Measurements from ENCODE around the gene CADM4. TPM values are rescaled to one million over a fixed set of nuclear protein-coding genes. Genes with fewer than 3 reads are reported as not detected.

Gene CADM4
- polyA plus RNA-seq, 1 of the 3 experiments (the other 2 are of a cell fraction) = 28.9 TPM

DNA sequence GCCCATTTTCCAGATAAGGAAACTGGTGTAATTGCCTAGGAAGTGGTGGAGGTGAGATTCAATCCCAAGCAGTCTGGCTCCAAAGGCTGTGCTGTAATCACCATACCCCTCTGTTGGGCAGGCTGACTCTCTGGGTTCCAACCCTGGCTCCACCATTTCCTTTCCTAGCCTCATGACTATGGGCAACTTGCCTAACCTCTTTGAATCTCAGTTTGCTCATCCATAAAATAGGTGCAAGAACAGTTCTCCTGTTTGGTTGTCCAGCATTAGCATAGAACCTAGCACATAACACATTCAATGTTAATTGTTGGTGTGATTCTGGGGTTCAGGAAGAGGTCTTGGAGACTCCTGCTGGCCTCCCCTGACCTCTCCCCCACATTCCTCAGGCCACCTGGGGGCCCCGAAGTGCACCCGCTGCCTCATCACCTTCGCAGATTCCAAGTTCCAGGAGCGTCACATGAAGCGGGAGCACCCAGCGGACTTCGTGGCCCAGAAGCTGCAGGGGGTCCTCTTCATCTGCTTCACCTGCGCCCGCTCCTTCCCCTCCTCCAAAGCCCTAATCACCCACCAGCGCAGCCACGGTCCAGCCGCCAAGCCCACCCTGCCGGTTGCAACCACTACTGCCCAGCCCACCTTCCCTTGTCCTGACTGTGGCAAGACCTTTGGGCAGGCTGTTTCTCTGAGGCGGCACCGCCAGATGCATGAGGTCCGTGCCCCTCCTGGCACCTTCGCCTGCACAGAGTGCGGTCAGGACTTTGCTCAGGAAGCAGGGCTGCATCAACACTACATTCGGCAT lies 41.0 kb downstream of the CADM4 start:
- H3K4me3 ChIP-seq (ENCODE audit: low read depth in 2 of 2, low read length in 1 of 2) = no peak overlapping the region
- WGBS (ENCODE audit: low lambda C conversion rate) = 93% methylated on average over 19 of the region's 19 CpGs
- no peaks in the 10 kb centered on the region for H3K9me2 ChIP-seq
- no peak overlapping the region for H3K27ac ChIP-seq (ENCODE audit: low read depth in 2 of 2, low read length in 1 of 2)
- ChIA-PET POLR2A (no interaction called here), CTCF (interaction anchor here (0.7 to 6.6 kb wide), 3 partner anchors 43 to 176 kb away, joined by 3 to 104 read pairs (median 5); no protein-coding TSS in a partner anchor)
- TF ChIP-seq, protein P1, sequence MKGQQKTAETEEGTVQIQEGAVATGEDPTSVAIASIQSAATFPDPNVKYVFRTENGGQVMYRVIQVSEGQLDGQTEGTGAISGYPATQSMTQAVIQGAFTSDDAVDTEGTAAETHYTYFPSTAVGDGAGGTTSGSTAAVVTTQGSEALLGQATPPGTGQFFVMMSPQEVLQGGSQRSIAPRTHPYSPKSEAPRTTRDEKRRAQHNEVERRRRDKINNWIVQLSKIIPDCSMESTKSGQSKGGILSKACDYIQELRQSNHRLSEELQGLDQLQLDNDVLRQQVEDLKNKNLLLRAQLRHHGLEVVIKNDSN (IDR thresholded peaks at IDR 0.05; ENCODE audit: borderline replicate concordance, low read depth) = no peak
- H4K20me1 ChIP-seq (ENCODE audit: insufficient read depth) = peaks cover 9% of the 10 kb centered on the region; the same call in 1 of the 2 replicates
- H3K4me2 ChIP-seq = no peak overlapping the region; the same call in 1 of the 2 replicates
- H3K36me3 ChIP-seq (replicated peaks in 1 of 2; ENCODE audit: control insufficient read depth in 1 of 2, insufficient read depth in 2 of 2, low read length in 1 of 2) = peaks cover 12 to 29% of the 10 kb centered on the region in 2 experiments
- peaks cover 30% of the 10 kb centered on the region for H3F3A ChIP-seq (replicated peaks; ENCODE audit: insufficient read depth)
- H2AFZ ChIP-seq (ENCODE audit: low read depth) = no peak overlapping the region
- H3K4me1 ChIP-seq (ENCODE audit: control insufficient read depth in 1 of 2, insufficient read depth in 2 of 2, low read depth in 1 of 2, low read length in 1 of 2) = peaks cover 8 to 21% of the 10 kb centered on the region in 2 experiments; a peak in 2 of 4 replicates
- DNase-seq = no peak
- H3K9ac ChIP-seq = no peak overlapping the region
- H3K27me3 ChIP-seq (ENCODE audit: insufficient read depth) = no peaks in the 10 kb centered on the region
- no peaks in the 10 kb centered on the region for H3K9me3 ChIP-seq
- peaks cover 66% of the 10 kb centered on the region for H3K79me2 ChIP-seq (ENCODE audit: insufficient read depth)

DNA sequence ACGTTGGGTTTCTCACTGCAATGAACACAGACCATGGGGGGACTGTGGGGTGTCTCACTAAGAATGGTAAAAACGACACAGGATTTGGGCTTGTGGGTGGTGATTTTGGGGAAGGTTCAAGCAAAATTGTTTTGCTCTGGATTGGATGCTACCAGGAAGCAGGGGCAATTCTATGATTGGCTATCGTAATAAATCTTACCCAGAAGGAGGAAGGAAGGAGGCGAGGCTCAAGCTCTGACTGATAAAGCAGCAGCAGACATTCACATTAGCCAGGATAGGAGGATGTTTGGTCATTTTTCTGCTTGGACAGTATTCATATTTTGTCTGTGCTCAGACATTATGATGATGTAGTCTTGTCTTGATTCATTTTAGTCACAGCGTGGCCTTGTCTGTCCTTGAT lies 41.8 kb downstream of the CADM4 start:
- Histone ChIP-seq H3K4me1 (ENCODE audit: control insufficient read depth in 1 of 2, insufficient read depth in 2 of 2, low read depth in 1 of 2, low read length in 1 of 2) (peaks cover 8 to 22% of the 10 kb centered on the region in 2 experiments; a peak in 2 of 4 replicates), H3K9ac (peak overlapping the region; percentile 94), H3K27ac (ENCODE audit: low read depth in 2 of 2, low read length in 1 of 2) (no peak overlapping the region), H3K79me2 (ENCODE audit: insufficient read depth) (peaks cover 68% of the 10 kb centered on the region), H3K27me3 (ENCODE audit: insufficient read depth) (no peaks in the 10 kb centered on the region), H3K36me3 (replicated peaks in 1 of 2; ENCODE audit: control insufficient read depth in 1 of 2, insufficient read depth in 2 of 2, low read length in 1 of 2) (peaks cover 18 to 29% of the 10 kb centered on the region in 2 experiments), H3K9me2 (no peaks in the 10 kb centered on the region), H3K4me2 (peak overlapping the region; percentile 99), H4K20me1 (ENCODE audit: insufficient read depth) (peaks cover 9% of the 10 kb centered on the region; the same call in 1 of the 2 replicates), H3F3A (replicated peaks; ENCODE audit: insufficient read depth) (peaks cover 28% of the 10 kb centered on the region), H3K4me3 (ENCODE audit: low read depth in 2 of 2, low read length in 1 of 2) (peak overlapping the region in 1 of 2 experiments; percentile 80; a peak in 3 of 4 replicates), H2AFZ (ENCODE audit: low read depth) (no peak overlapping the region), H3K9me3 (no peaks in the 10 kb centered on the region)
- 67% methylated on average over 5 of the region's 5 CpGs for WGBS (ENCODE audit: low lambda C conversion rate)
- no peak for DNase-seq
- CTCF ChIA-PET = interaction anchor here (0.9 to 6.6 kb wide), 3 partner anchors 8 to 62 kb away, joined by 3 to 104 read pairs (median 3); no protein-coding TSS in a partner anchor
- POLR2A ChIA-PET = interaction anchor here (0.6 kb wide), 1 partner anchor 75 kb away, joined by 5 read pairs; no protein-coding TSS in a partner anchor
- no peak for TF ChIP-seq MXI1 (IDR thresholded peaks at IDR 0.05; ENCODE audit: low read depth, low read length)
- TF ChIP-seq FOXJ3 (CRISPR knock-in tag; IDR thresholded peaks at IDR 0.05) = no peak
- TF ChIP-seq, protein P2, sequence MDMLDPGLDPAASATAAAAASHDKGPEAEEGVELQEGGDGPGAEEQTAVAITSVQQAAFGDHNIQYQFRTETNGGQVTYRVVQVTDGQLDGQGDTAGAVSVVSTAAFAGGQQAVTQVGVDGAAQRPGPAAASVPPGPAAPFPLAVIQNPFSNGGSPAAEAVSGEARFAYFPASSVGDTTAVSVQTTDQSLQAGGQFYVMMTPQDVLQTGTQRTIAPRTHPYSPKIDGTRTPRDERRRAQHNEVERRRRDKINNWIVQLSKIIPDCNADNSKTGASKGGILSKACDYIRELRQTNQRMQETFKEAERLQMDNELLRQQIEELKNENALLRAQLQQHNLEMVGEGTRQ (IDR thresholded peaks at IDR 0.05; ENCODE audit: borderline replicate concordance, low read depth, low read length) = no peak
- TF ChIP-seq, protein P3, sequence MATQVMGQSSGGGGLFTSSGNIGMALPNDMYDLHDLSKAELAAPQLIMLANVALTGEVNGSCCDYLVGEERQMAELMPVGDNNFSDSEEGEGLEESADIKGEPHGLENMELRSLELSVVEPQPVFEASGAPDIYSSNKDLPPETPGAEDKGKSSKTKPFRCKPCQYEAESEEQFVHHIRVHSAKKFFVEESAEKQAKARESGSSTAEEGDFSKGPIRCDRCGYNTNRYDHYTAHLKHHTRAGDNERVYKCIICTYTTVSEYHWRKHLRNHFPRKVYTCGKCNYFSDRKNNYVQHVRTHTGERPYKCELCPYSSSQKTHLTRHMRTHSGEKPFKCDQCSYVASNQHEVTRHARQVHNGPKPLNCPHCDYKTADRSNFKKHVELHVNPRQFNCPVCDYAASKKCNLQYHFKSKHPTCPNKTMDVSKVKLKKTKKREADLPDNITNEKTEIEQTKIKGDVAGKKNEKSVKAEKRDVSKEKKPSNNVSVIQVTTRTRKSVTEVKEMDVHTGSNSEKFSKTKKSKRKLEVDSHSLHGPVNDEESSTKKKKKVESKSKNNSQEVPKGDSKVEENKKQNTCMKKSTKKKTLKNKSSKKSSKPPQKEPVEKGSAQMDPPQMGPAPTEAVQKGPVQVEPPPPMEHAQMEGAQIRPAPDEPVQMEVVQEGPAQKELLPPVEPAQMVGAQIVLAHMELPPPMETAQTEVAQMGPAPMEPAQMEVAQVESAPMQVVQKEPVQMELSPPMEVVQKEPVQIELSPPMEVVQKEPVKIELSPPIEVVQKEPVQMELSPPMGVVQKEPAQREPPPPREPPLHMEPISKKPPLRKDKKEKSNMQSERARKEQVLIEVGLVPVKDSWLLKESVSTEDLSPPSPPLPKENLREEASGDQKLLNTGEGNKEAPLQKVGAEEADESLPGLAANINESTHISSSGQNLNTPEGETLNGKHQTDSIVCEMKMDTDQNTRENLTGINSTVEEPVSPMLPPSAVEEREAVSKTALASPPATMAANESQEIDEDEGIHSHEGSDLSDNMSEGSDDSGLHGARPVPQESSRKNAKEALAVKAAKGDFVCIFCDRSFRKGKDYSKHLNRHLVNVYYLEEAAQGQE (IDR thresholded peaks at IDR 0.05; ENCODE audit: low read depth, low read length) = no peak
- TF ChIP-seq YY1 (IDR thresholded peaks at IDR 0.05; ENCODE audit: low read depth) = no peak
- no peak for TF ChIP-seq GABPA (IDR thresholded peaks at IDR 0.05; ENCODE audit: low read depth)
- TF ChIP-seq RCOR1 (IDR thresholded peaks at IDR 0.05; ENCODE audit: low read length) = no peak
- TF ChIP-seq FOXM1 (IDR thresholded peaks at IDR 0.05; ENCODE audit: low read depth) = no peak
- TF ChIP-seq, protein P4, sequence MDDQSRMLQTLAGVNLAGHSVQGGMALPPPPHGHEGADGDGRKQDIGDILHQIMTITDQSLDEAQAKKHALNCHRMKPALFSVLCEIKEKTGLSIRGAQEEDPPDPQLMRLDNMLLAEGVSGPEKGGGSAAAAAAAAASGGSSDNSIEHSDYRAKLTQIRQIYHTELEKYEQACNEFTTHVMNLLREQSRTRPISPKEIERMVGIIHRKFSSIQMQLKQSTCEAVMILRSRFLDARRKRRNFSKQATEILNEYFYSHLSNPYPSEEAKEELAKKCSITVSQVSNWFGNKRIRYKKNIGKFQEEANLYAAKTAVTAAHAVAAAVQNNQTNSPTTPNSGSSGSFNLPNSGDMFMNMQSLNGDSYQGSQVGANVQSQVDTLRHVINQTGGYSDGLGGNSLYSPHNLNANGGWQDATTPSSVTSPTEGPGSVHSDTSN (IDR thresholded peaks at IDR 0.05) = no peak
- no peak for TF ChIP-seq SMC3 (IDR thresholded peaks at IDR 0.05; ENCODE audit: low read depth, low read length)
- TF ChIP-seq FOSL2 (IDR thresholded peaks at IDR 0.05; ENCODE audit: borderline replicate concordance, low read depth) = no peak
- TF ChIP-seq NRF1 (IDR thresholded peaks at IDR 0.05; ENCODE audit: low read depth, low read length) = no peak
- TF ChIP-seq, protein P5, sequence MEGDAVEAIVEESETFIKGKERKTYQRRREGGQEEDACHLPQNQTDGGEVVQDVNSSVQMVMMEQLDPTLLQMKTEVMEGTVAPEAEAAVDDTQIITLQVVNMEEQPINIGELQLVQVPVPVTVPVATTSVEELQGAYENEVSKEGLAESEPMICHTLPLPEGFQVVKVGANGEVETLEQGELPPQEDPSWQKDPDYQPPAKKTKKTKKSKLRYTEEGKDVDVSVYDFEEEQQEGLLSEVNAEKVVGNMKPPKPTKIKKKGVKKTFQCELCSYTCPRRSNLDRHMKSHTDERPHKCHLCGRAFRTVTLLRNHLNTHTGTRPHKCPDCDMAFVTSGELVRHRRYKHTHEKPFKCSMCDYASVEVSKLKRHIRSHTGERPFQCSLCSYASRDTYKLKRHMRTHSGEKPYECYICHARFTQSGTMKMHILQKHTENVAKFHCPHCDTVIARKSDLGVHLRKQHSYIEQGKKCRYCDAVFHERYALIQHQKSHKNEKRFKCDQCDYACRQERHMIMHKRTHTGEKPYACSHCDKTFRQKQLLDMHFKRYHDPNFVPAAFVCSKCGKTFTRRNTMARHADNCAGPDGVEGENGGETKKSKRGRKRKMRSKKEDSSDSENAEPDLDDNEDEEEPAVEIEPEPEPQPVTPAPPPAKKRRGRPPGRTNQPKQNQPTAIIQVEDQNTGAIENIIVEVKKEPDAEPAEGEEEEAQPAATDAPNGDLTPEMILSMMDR (IDR thresholded peaks at IDR 0.05) = no peak
- no peak for TF ChIP-seq EZH2phosphoT487 (IDR thresholded peaks at IDR 0.05; ENCODE audit: borderline replicate concordance, low read depth)
